ENCODE measurements around the gene AGL.

The AGL gene

GRCh38 chr1:99849744-99850458 is at the start of gene AGL:
Gene AGL (plus strand): TSS chr1:99850361. CDS start chr1:99851043, 682 bp downstream.
- in situ Hi-C loops (cut with MboI; ENCODE audit: low pct_unique_long_range_greater_than_20kb, low sequenced_read_pairs, unreplicated experiment), result no loop called here
- DNase-seq (ENCODE audit: low spot score), result peak; percentile 90
- TF ChIP-seq CTCF (IDR thresholded peaks at IDR 0.05; ENCODE audit: extremely low read depth, insufficient read depth, missing control alignments), result no peak

- TF ChIP-seq CTCF (IDR thresholded peaks at IDR 0.05; ENCODE audit: extremely low read depth, insufficient read depth, missing control alignments), result no peak
- in situ Hi-C loops (cut with MboI; ENCODE audit: low pct_unique_long_range_greater_than_20kb, low sequenced_read_pairs, unreplicated experiment), result loop anchor here (10.0 to 25.0 kb wide), 2 partner anchors 653 to 1086 kb away; partner anchors contain the start of genes EXTL2 and SLC30A7
These were observed 48.6 kb upstream of the AGL start for GRCh38 chr1:99801584-99801983.

GRCh38 chr1:99806882-99807281 is 43.3 kb upstream of the AGL start:
- no peak for TF ChIP-seq CTCF (IDR thresholded peaks at IDR 0.05; ENCODE audit: extremely low read depth, insufficient read depth, missing control alignments)
- DNase-seq (ENCODE audit: low spot score), result no peak
- in situ Hi-C loops (cut with MboI; ENCODE audit: low pct_unique_long_range_greater_than_20kb, low sequenced_read_pairs, unreplicated experiment), result loop anchor here (10.0 to 25.0 kb wide), 2 partner anchors 648 to 1080 kb away; partner anchors contain the start of genes EXTL2 and SLC30A7

More at GRCh38 chr1:99801584-99801983, 48.6 kb upstream of the AGL start:
- DNase-seq (ENCODE audit: low spot score), result no peak

GRCh38 chr1:99808391-99809115 is 41.6 kb upstream of the AGL start:
- DNase-seq (ENCODE audit: low spot score), result peak; percentile 62
- TF ChIP-seq CTCF (IDR thresholded peaks at IDR 0.05; ENCODE audit: extremely low read depth, insufficient read depth, missing control alignments), result peak; percentile 57
- in situ Hi-C loops (cut with MboI; ENCODE audit: low pct_unique_long_range_greater_than_20kb, low sequenced_read_pairs, unreplicated experiment), result loop anchor here (10.0 to 25.0 kb wide), 2 partner anchors 646 to 1079 kb away; partner anchors contain the start of genes EXTL2 and SLC30A7

GRCh38 chr1:99811075-99811474 is 39.1 kb upstream of the AGL start:
- no peak for DNase-seq (ENCODE audit: low spot score)
- no peak for TF ChIP-seq CTCF (IDR thresholded peaks at IDR 0.05; ENCODE audit: extremely low read depth, insufficient read depth, missing control alignments)
- in situ Hi-C loops (cut with MboI; ENCODE audit: low pct_unique_long_range_greater_than_20kb, low sequenced_read_pairs, unreplicated experiment), result loop anchor here (10.0 to 25.0 kb wide), 2 partner anchors 224 to 1076 kb away; partner anchors contain the start of genes EXTL2 and SLC30A7

GRCh38 chr1:99811747-99812146 is 38.4 kb upstream of the AGL start:
- in situ Hi-C loops (cut with MboI; ENCODE audit: low pct_unique_long_range_greater_than_20kb, low sequenced_read_pairs, unreplicated experiment), result loop anchor here (10.0 to 25.0 kb wide), 2 partner anchors 223 to 1076 kb away; partner anchors contain the start of genes EXTL2 and SLC30A7
- no peak for TF ChIP-seq CTCF (IDR thresholded peaks at IDR 0.05; ENCODE audit: extremely low read depth, insufficient read depth, missing control alignments)
- DNase-seq (ENCODE audit: low spot score), result no peak
